Stimulated activated CD4-positive, alpha-beta T cell treated with anti-CD3 and anti-CD28 coated beads, Interleukin-1b, Interleukin-23, amount 100 ng/mL, for 48 hours (primary cell): ENCODE data around the gene PLCD3.
A peak's percentile ranks its signal among the peaks of the same experiment; 100 is the strongest.

Experiments
- DNase-seq: peaks from one replicate; pipeline ENCODE4 v3.0.0-alpha.2; 2020

PLCD3 gene

GRCh38 chr17:45149037-45149668, 16.8 kb upstream of the PLCD3 start:
- peak; percentile 72 for DNase-seq

GRCh38 chr17:45148183-45149036, 16.1 kb upstream of the PLCD3 start, which contains the start of gene HEXIM1:
Gene HEXIM1 (plus strand): TSS chr17:45148475. CDS start chr17:45149191, 716 bp downstream.
- DNase-seq: peak; percentile 99

GRCh38 chr17:45147581-45148182, 15.4 kb upstream of the PLCD3 start:
- DNase-seq: peak; percentile 84

GRCh38 chr17:45146890-45147580, 14.7 kb upstream of the PLCD3 start:
- no peak for DNase-seq

GRCh38 chr17:45146592-45146889, 14.2 kb upstream of the PLCD3 start:
- no peak for DNase-seq

GRCh38 chr17:45146166-45146565, 13.9 kb upstream of the PLCD3 start:
- no peak for DNase-seq

GRCh38 chr17:45145035-45145389, 12.7 kb upstream of the PLCD3 start:
- no peak for DNase-seq

- no peak for DNase-seq
These were observed 12.1 kb upstream of the PLCD3 start for GRCh38 chr17:45144199-45145034.

GRCh38 chr17:45143767-45144198, 11.5 kb upstream of the PLCD3 start:
- DNase-seq: no peak

GRCh38 chr17:45143094-45143670, 10.9 kb upstream of the PLCD3 start:
- no peak for DNase-seq

- DNase-seq: no peak
These were observed 7.2 kb upstream of the PLCD3 start for GRCh38 chr17:45139533-45139920.

GRCh38 chr17:45138911-45139532, 6.7 kb upstream of the PLCD3 start:
- DNase-seq: no peak

GRCh38 chr17:45137561-45138305, 5.4 kb upstream of the PLCD3 start:
- DNase-seq: no peak

- DNase-seq: no peak
These were observed 4.7 kb upstream of the PLCD3 start for GRCh38 chr17:45136846-45137560.

- no peak for DNase-seq
These were observed 3.9 kb upstream of the PLCD3 start for GRCh38 chr17:45135978-45136791.

GRCh38 chr17:45135192-45135977, 3.1 kb upstream of the PLCD3 start, which contains the start of gene ACBD4:
Gene ACBD4 (plus strand): TSS chr17:45135687. CDS start chr17:45136145, 458 bp downstream.
- DNase-seq: peak; percentile 96

- DNase-seq: peak; percentile 56
These were observed 503 bp upstream of the PLCD3 start for GRCh38 chr17:45132572-45133463.
